Anterior cingulate cortex (tissue), 58 donors: ENCODE results near the gene GPR62.
"Not testable (repeated sequence)": the region's sequence is repeated elsewhere in the genome, so short reads cannot be mapped to it uniquely, and the experiment has no call there.

Experiments
- DNase-seq, 58 donors: peaks; one replicate each; lab custom pipeline; 2025; lab: John Stamatoyannopoulos, UW

The GPR62 gene

GRCh38 chr3:51955175-51955892 lies at the start of gene GPR62:
Gene GPR62 (plus strand): TSS chr3:51955381. CDS start chr3:51955653, 272 bp downstream.
- DNase-seq = peak in 53 of 58 donors; percentile 19 to 92 (median 71)

GRCh38 chr3:51908026-51908425 lies 47.2 kb upstream of the GPR62 start:
- DNase-seq = no peak

- DNase-seq = no peak
Observed at GRCh38 chr3:51916418-51916817, 38.8 kb upstream of the GPR62 start.

- no peak for DNase-seq
Observed at GRCh38 chr3:51921081-51921578, 34.1 kb upstream of the GPR62 start.

- DNase-seq = no peak
Observed at GRCh38 chr3:51927061-51927977, 27.9 kb upstream of the GPR62 start.

- no peak for DNase-seq
Observed at GRCh38 chr3:51928438-51928837, 26.7 kb upstream of the GPR62 start.

- DNase-seq = not testable (repeated sequence)
Observed at GRCh38 chr3:51928981-51929380, 26.2 kb upstream of the GPR62 start.

- DNase-seq = no peak
Observed at GRCh38 chr3:51929420-51930003, 25.7 kb upstream of the GPR62 start.

- no peak for DNase-seq
Observed at GRCh38 chr3:51930439-51930838, 24.7 kb upstream of the GPR62 start.

- no peak for DNase-seq
Observed at GRCh38 chr3:51931756-51932155, 23.4 kb upstream of the GPR62 start.

- DNase-seq = no peak
Observed at GRCh38 chr3:51932471-51933370, 22.5 kb upstream of the GPR62 start.

GRCh38 chr3:51933471-51934138 lies 21.6 kb upstream of the GPR62 start:
- no peak for DNase-seq

- no peak for DNase-seq
Observed at GRCh38 chr3:51934139-51934850, 20.9 kb upstream of the GPR62 start.

GRCh38 chr3:51934991-51935885 lies 19.9 kb upstream of the GPR62 start:
- DNase-seq = no peak

- no peak for DNase-seq
Observed at GRCh38 chr3:51935886-51936755, 19.1 kb upstream of the GPR62 start.

GRCh38 chr3:51937014-51937413 lies 18.2 kb upstream of the GPR62 start:
- DNase-seq = no peak
